SW 1271 (cell line): ENCODE results near the gene SEPTIN11.

Source experiments
- DNase-seq, 2 experiments: peaks; one replicate each; lab custom pipeline; 2025; lab: John Stamatoyannopoulos, UW

SEPTIN11 gene

GRCh38 chr4:76980261-76980660 is 30.7 kb downstream of the SEPTIN11 start:
- DNase-seq, result no peak

- no peak for DNase-seq
Observed at GRCh38 chr4:76981644-76982043, 32.1 kb downstream of the SEPTIN11 start.

DNA sequence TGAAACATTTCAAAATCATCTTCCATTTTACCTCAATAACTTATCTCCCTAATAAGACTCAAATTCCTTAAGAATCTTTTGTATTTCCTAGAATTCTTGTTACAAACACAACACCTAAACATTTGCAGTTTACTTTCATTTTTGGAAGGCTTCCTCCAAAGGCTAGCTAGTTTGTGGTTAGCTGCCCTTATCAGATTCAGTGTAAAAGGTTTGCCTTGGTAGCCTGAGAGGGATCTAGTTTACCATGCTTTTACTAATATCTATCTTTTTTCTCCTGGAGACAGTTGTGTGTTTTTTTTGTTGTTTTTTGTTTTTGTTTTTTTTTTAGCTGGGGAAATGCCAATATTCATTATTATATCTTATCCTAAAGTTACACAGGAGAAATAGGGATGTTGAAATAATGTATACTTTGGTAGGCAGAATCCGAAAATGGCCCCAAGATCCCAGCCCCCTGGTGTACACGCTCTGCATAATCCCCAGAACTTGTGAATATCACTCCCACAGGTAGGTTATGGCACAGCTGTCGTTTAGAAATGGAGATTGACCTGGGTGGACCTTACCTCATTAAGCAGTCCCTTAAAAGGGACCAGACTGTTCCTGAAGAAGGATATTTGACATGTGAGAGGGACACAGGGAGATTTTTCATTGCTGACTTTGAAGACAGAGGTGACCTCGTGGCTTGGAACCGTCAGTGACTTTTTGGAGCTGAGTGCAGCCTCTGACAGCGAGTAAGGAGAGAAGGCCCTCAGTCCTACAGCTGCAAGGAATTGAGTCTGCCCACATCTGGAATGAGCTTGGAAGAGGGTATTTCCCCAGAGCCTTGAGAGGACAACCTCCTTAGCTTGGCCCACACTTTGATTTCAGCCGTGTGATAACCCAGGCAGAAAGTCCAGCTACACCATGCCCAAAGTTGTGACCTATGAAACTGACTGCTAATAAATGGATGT is 33.4 kb downstream of the SEPTIN11 start:
- no peak for DNase-seq

DNA sequence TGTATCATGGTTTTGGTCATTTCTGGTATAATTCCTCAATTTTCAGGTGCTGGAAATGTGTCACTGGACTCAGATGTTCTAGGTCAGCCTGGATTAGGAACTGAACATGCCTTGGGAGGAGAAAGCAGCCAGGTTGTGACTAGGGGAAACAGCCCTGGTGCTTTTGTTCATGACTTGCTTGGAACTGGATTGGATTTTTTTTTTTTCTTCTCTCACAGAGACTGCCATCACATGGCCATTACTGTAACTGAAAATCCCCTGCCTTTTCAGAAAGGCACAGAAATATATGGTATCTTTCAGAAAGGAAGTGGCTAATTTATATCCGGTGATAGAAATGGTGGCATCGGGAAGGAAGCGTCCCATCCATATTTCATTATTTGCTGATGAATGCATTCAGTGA is 34.6 kb downstream of the SEPTIN11 start:
- DNase-seq, result peak in 1 of 2 experiments; percentile 9

DNA sequence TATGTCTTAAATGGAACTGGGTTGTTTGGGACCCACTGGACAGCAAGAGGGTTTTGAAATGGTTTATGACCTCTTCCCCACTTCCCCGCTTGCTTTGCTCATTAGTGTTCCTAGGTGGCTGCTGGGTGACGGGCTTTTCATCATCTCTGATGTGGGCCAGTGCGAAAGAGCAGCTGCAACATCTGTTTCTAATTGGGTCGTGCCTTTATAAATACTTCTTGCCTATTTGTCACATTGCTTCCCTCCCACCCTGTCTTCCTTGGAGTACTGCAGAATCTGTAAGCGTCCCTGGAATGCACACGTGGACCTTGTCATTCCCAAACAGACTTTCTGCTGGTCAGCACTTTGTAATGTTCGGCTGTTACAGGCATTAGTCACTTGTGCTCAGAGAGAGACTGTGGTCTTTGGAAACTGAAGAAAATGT is 35.2 kb downstream of the SEPTIN11 start:
- DNase-seq, result peak; percentile 25 to 51

- DNase-seq, result no peak
Observed at GRCh38 chr4:76987153-76987591, 37.6 kb downstream of the SEPTIN11 start.

- DNase-seq, result no peak
Observed at GRCh38 chr4:76987685-76988084, 38.1 kb downstream of the SEPTIN11 start.

- no peak for DNase-seq
Observed at GRCh38 chr4:76989391-76990061, 40.0 kb downstream of the SEPTIN11 start.

DNA sequence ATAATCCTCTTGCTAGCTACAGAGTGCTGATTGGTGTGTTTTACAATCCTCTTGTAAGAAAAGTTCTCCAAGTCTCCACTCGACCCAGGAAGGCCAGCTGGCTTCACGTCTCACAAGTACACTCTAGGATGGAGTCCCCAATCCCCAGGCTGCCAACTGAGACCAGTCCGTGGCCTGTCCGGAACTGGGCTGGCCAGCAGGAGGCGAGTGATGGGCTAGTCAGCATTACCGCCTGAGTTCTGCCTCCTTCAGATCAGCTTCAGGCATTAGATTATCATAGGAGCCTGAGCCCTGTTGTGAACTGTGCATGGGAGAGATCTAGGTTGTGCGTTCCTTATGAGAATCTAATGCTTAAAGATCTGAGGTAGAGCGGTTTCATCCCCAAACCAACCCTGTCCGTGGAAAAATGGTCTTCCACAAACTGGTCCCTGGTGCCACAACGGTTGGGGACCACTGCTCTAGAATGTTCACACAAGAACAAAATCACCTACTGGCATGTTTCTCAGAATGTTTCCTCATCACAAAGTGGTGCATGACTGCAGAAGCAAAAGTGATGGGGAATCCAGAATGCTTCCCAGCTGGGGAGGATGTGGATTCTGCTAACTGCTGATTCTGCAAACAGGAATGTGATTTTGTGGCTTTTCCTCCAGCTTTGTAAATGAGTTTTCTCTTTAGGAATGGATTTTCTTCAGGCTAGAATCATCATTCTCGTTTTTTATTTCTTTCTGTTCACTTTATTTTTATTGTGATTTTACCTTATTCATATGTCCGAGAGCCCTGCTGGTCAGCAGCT is 40.9 kb downstream of the SEPTIN11 start:
- no peak for DNase-seq

GRCh38 chr4:76991161-76991660 is 41.7 kb downstream of the SEPTIN11 start:
- no peak for DNase-seq

- DNase-seq, result no peak
Observed at GRCh38 chr4:76993787-76994641, 44.5 kb downstream of the SEPTIN11 start.

DNA sequence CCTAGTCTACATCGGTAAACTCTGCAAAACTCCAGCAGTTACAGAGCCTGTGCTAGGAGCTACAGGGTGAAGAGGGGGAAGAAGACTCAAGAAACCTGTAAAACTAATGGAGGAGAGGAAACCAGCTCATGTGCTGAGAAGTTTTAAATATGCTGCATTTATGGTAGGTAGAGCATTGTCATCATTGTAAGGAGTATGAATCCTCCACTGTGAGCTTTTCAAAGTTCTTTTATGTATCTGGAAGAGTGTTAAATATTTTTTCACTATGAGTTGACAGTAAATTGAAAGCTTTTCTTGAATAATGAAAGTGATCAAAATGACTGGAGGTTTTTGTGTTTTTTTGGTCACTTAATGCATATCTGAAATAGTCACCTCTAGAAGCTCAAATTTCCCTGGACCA is 46.2 kb downstream of the SEPTIN11 start:
- no peak for DNase-seq

DNA sequence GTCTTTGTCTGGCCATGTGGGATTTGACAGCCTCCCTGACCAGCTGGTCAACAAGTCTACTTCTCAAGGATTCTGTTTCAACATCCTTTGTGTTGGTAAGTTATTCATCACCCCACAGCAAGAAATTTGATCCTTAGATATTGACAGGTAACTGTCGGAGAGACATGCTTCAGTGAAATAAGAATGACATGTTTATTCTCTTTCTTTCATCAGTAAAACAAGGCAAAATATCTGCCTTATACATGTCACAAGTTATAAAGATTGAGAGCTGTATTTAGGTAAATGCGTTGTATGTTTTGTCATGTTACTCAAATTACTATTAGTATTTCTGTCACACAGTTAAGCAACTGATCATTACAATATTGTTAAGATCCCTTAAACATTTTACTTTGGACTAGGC is 46.9 kb downstream of the SEPTIN11 start:
- no peak for DNase-seq

DNA sequence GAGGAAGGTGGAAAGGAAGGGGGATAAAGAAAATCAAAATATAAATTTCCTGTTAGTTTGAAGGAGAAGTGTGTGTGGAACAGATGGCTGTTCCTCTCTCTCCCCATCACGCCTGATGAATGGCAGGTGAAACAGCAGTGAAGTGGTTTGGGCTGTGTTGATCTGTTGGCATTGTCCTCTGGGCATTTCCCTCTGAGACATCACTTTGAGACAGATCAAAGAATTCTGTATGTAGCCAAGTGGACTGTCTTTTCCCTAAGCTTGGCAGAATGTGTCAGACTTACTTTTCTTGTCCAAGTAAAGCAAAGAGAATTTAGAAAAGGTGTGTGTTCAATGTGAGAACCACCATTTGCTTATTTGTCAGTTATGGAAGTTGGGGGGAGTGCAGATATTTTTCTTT is 47.5 kb downstream of the SEPTIN11 start:
- DNase-seq, result no peak

DNA sequence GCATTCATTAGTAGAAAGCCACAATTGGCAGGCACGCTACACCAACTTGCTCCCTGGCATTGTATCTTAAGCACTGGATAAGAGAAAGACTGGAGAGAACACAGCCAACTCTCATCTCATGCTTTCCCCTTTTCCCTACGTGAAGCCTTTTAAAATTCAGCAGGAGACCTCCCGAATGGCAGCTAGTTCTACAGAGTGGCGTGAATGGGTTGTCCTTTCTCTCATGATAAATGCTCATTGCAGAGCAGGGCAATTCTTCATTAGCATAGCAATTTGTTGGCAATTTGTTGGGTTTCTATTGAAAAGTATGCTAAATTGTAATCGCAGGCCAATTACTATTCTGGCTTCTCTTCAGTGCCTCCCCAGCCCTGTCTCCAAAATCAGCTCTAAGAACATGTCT is 48.0 kb downstream of the SEPTIN11 start:
- no peak for DNase-seq

DNA sequence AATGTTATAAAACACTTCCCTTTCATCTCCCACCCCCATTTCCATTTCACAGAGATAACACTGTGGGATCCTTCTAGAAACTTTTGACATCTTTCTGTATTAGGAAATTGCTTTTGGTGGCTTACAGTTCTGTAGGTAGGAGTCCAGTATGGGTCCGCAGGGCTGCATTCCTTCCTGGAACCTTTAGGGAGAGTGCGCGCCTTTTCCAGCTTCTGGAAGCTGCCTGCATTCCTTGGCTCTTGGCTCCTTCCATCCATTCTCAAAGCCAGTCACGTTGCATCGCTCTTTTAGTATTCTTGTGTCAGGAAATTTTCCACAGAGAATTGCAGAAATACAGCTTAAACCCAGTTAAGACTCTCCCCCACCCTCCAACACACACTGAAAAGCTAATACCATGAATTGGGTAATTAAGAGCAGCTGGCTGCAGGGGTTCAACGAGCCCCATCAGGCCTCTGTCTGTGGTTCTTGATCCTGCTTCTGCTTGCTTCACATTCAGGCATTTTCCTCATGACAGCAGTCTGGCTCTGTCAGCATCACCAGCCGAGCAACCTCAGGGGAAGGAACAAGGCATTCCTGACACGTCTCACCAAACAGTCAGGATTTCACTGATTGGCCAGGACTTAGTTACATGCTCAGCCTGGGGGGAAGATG is 48.8 kb downstream of the SEPTIN11 start:
- no peak for DNase-seq
